CD14-positive monocyte (primary cell): ENCODE data around the gene ETS1. TPM values are rescaled to one million over a fixed set of nuclear protein-coding genes. Genes with fewer than 3 reads are reported as not detected.
A peak's percentile ranks its signal among the peaks of the same experiment; 100 is the strongest.

ENCODE experiments used
- DNase-seq, 3 donors: peaks; one replicate each; pipeline ENCODE4 v3.0.0-alpha.2; 2011 to 2022
- H2AFZ ChIP-seq: 2 replicates; pipeline ENCODE4 v1.6.0; 2012; ENCODE audit warnings: mild to moderate bottlenecking, low read depth, low read length, inconsistent platforms; ENCODE audit not compliant: insufficient read depth, poor library complexity, severe bottlenecking
- H3K27ac ChIP-seq, 2 donors: 1 replicate in 1 of 2; 2 replicates in 1 of 2; pipeline ENCODE4 v1.5.1; 2012 to 2013; ENCODE audit warnings: low read length in 2 of 2, control low read depth in 1 of 2, inconsistent platforms in 1 of 2, low read depth in 1 of 2, mild to moderate bottlenecking in 1 of 2
- H3K27me3 ChIP-seq, 2 donors: one replicate each; pipeline versions ENCODE4 v1.6.0 to v1.6.1; 2011 to 2013; ENCODE audit warnings: low read length in 2 of 2; ENCODE audit not compliant: control insufficient read depth in 2 of 2, insufficient read depth in 2 of 2
- H3K36me3 ChIP-seq, 2 donors: replicated peaks in 1 of 2; 1 replicate in 1 of 2; 2 replicates in 1 of 2; pipeline versions ENCODE4 v1.5.1 to v1.6.1; 2012 to 2013; ENCODE audit warnings: low read length in 2 of 2, control low read depth in 1 of 2, inconsistent platforms in 1 of 2, mild to moderate bottlenecking in 1 of 2; ENCODE audit not compliant: insufficient read depth in 2 of 2, control insufficient read depth in 1 of 2
- H3K4me1 ChIP-seq, 2 donors: 1 replicate in 1 of 2; 2 replicates in 1 of 2; pipeline versions ENCODE4 v1.5.1 to v1.6.1; 2012 to 2013; ENCODE audit warnings: low read length in 2 of 2, control low read depth in 1 of 2, inconsistent platforms in 1 of 2, mild to moderate bottlenecking in 1 of 2, moderate library complexity in 1 of 2; ENCODE audit not compliant: insufficient read depth in 2 of 2, control insufficient read depth in 1 of 2
- H3K4me2 ChIP-seq: replicated peaks from 2 replicates; pipeline ENCODE3; 2012; ENCODE audit warnings: low read length, moderate library complexity, mild to moderate bottlenecking; ENCODE audit not compliant: poor library complexity, severe bottlenecking; ENCODE audit errors: extremely low read depth
- H3K4me3 ChIP-seq, 3 experiments: fragments of 200-600 bp in 1 of 3; sonication (generic) in 1 of 3; replicated peaks in 1 of 3; 1 replicate in 2 of 3; 2 replicates in 1 of 3; pipeline ENCODE4 v1.5.1; 2011 to 2013; ENCODE audit warnings: low read length in 3 of 3, mild to moderate bottlenecking in 3 of 3, control low read depth in 2 of 3, low read depth in 2 of 3, inconsistent platforms in 1 of 3, moderate library complexity in 1 of 3
- H3K79me2 ChIP-seq: 2 replicates; pipeline ENCODE4 v1.6.0; 2012; ENCODE audit warnings: mild to moderate bottlenecking, control low read depth, inconsistent platforms, low read length, moderate library complexity; ENCODE audit not compliant: insufficient read depth
- H3K9ac ChIP-seq: 2 replicates; pipeline ENCODE4 v1.6.0; 2017; ENCODE audit warnings: low read length, mild to moderate bottlenecking; ENCODE audit not compliant: insufficient read depth, poor library complexity, severe bottlenecking
- H3K9me3 ChIP-seq, 2 donors: replicated peaks in 1 of 2; 1 replicate in 1 of 2; 2 replicates in 1 of 2; pipeline versions ENCODE4 v1.5.1 to v1.6.1; 2012 to 2013; ENCODE audit warnings: low read length in 2 of 2, control low read depth in 1 of 2; ENCODE audit not compliant: control insufficient read depth in 1 of 2, insufficient read depth in 1 of 2
- H4K20me1 ChIP-seq: 2 replicates; pipeline ENCODE4 v1.6.0; 2012; ENCODE audit warnings: mild to moderate bottlenecking, low read length, control low read depth, moderate library complexity; ENCODE audit not compliant: insufficient read depth
- H3K27ac Mint-ChIP-seq, 7 donors: one replicate each; pipeline ENCODE4 v1.8.0; 2020; ENCODE audit warnings: mild to moderate bottlenecking in 7 of 7, mixed read lengths in 7 of 7, moderate library complexity in 6 of 7, inconsistent platforms in 2 of 7
- H3K27me3 Mint-ChIP-seq, 3 donors: one replicate each; pipeline ENCODE4 v1.8.0; 2021 to 2022; ENCODE audit warnings: low read depth in 3 of 3, mild to moderate bottlenecking in 3 of 3, mixed read lengths in 3 of 3, moderate library complexity in 3 of 3, inconsistent platforms in 1 of 3
- H3K36me3 Mint-ChIP-seq, 2 donors: one replicate each; pipeline ENCODE4 v1.8.0; 2020; ENCODE audit warnings: mixed read lengths in 2 of 2, inconsistent platforms in 1 of 2, mild to moderate bottlenecking in 1 of 2
- H3K4me1 Mint-ChIP-seq: one replicate; pipeline ENCODE4 v1.8.0; 2020; ENCODE audit warnings: mild to moderate bottlenecking, mixed read lengths
- H3K4me3 Mint-ChIP-seq, 2 donors: one replicate each; pipeline ENCODE4 v1.8.0; 2020; ENCODE audit warnings: mild to moderate bottlenecking in 2 of 2, mixed read lengths in 2 of 2, moderate library complexity in 1 of 2
- H3K9me3 Mint-ChIP-seq, 7 donors: one replicate each; pipeline ENCODE4 v1.8.0; 2020 to 2022; ENCODE audit warnings: mixed read lengths in 7 of 7, mild to moderate bottlenecking in 6 of 7, moderate library complexity in 6 of 7, inconsistent platforms in 2 of 7
- WGBS: methylation state at CpG from one replicate; pipeline ENCODE4 v1.1.5; 2013; ENCODE audit warnings: missing lambda C conversion rate; ENCODE audit not compliant: insufficient coverage; 5-methylcytosine and 5-hydroxymethylcytosine counted together
- intact Hi-C, 2 donors: fragments of 100-400 bp; cut with micrococcal nuclease; formaldehyde crosslinking; loops; one replicate each; pipeline versions ENCODE4 v1.15.0 to v1.15.1; 2023
- polyA plus RNA-seq, 3 donors: library from polyadenylated mRNA; depleted of rRNA in 1 of 3; unstranded in 2 of 3; stranded (reverse) in 1 of 3; fragments of 300-500 nt in 2 of 3; fragments of >200 nt in 1 of 3; fragmentation: Illumina TruSeq in 2 of 3; gene quantifications; 1 replicate in 2 of 3; 2 replicates in 1 of 3; pipeline ENCODE4 v1.2.3, GENCODE V29; 2012 to 2021
- TF ChIP-seq, protein P1 (sequence below): fragments of 200-600 bp; IDR thresholded peaks from one replicate; pipeline ENCODE4 v1.8.0; 2022; ENCODE audit warnings: antibody characterized with exemption, mild to moderate bottlenecking

Gene ETS1
- polyA plus RNA-seq, 3 donors: 0.67 to 1.6 (median 1.6) TPM

DNA sequence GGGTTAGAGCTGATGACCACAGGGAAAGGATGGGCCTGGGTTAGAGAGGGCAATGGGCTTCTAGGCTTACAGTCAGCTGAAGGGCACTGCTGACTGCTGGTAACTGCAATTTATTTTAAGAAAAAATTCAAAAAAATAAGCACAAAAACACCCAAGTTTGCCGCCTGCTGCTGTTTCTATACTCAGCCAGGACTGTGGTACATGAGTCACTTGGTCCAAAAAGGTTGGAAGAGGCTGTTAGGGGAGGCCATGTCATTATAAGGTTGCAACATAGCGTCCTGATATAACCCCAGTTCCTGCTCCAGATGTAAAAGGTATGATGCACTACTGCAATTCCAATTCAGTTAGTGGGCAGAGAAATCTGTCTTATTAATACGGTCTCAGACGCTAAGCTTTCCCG, 98.9 kb downstream of the ETS1 start:
- H3K27me3 ChIP-seq: no peaks in the 10 kb centered on the region
- H3K4me1 ChIP-seq: peaks cover 7 to 33% of the 10 kb centered on the region in 2 donors
- H3K4me2 ChIP-seq: no peak overlapping the region
- no CpG with 5 or more reads among the region's 5 CpGs for WGBS
- peaks cover 16 to 40% of the 10 kb centered on the region in 2 donors for H3K36me3 Mint-ChIP-seq
- no peak overlapping the region for H3K4me3 ChIP-seq
- H3K36me3 ChIP-seq: peaks cover 0 to 5% of the 10 kb centered on the region in 2 donors
- H3K9ac ChIP-seq: no peak overlapping the region
- H4K20me1 ChIP-seq: no peaks in the 10 kb centered on the region
- peaks cover 0 to 2% (median 0%) of the 10 kb centered on the region in 7 donors for H3K9me3 Mint-ChIP-seq
- no peaks in the 10 kb centered on the region for H3K9me3 ChIP-seq
- no peak overlapping the region for H3K4me3 Mint-ChIP-seq
- no peak overlapping the region for H2AFZ ChIP-seq
- H3K4me1 Mint-ChIP-seq: peaks cover 44% of the 10 kb centered on the region
- no peak overlapping the region for H3K27ac ChIP-seq
- peak in 1 of 3 donors; percentile 29 for DNase-seq
- intact Hi-C loops: no loop called here
- peak overlapping the region in 1 of 7 donors; percentile 27 for H3K27ac Mint-ChIP-seq
- no peaks in the 10 kb centered on the region for H3K79me2 ChIP-seq
- TF ChIP-seq, protein P1, sequence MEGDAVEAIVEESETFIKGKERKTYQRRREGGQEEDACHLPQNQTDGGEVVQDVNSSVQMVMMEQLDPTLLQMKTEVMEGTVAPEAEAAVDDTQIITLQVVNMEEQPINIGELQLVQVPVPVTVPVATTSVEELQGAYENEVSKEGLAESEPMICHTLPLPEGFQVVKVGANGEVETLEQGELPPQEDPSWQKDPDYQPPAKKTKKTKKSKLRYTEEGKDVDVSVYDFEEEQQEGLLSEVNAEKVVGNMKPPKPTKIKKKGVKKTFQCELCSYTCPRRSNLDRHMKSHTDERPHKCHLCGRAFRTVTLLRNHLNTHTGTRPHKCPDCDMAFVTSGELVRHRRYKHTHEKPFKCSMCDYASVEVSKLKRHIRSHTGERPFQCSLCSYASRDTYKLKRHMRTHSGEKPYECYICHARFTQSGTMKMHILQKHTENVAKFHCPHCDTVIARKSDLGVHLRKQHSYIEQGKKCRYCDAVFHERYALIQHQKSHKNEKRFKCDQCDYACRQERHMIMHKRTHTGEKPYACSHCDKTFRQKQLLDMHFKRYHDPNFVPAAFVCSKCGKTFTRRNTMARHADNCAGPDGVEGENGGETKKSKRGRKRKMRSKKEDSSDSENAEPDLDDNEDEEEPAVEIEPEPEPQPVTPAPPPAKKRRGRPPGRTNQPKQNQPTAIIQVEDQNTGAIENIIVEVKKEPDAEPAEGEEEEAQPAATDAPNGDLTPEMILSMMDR: no peak
- H3K27me3 Mint-ChIP-seq: peaks cover 0 to 3% (median 0%) of the 10 kb centered on the region in 3 donors

DNA sequence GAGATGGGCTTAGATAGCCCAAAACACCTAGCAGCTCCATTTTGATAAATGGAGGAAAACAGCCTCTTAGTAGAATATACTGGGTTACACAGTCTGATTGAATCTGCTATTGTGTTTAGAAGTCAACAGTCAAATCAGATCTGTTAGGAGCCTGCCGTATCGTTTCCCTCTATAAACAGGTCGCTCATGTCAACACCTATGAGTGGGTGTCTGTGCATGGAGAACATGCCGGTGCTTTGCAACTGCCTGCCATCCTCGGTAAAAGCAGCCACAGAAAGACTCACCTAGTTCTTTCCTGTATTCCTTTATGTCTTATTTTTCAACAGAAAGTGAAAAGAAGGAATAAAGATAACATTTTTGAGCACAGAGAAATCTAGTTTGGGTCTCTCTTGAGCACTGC, 99.4 kb downstream of the ETS1 start:
- Mint-ChIP-seq H3K27me3 (peaks cover 0 to 4% (median 0%) of the 10 kb centered on the region in 3 donors), H3K4me3 (no peak overlapping the region), H3K9me3 (peaks cover 0 to 2% (median 0%) of the 10 kb centered on the region in 7 donors), H3K4me1 (peaks cover 44% of the 10 kb centered on the region), H3K36me3 (peaks cover 16 to 40% of the 10 kb centered on the region in 2 donors), H3K27ac (no peak overlapping the region)
- 100% methylated on average over 3 of the region's 5 CpGs for WGBS
- TF ChIP-seq, protein P1: no peak
- Histone ChIP-seq H2AFZ (no peak overlapping the region), H3K4me1 (peaks cover 12 to 35% of the 10 kb centered on the region in 2 donors), H4K20me1 (no peaks in the 10 kb centered on the region), H3K36me3 (peaks cover 0 to 5% of the 10 kb centered on the region in 2 donors), H3K9me3 (no peaks in the 10 kb centered on the region), H3K4me2 (no peak overlapping the region), H3K4me3 (no peak overlapping the region), H3K79me2 (no peaks in the 10 kb centered on the region), H3K9ac (no peak overlapping the region), H3K27me3 (no peaks in the 10 kb centered on the region), H3K27ac (no peak overlapping the region)
- intact Hi-C loops: no loop called here
- DNase-seq: no peak
